Measurements from ENCODE around the gene HPGD.

DNA sequence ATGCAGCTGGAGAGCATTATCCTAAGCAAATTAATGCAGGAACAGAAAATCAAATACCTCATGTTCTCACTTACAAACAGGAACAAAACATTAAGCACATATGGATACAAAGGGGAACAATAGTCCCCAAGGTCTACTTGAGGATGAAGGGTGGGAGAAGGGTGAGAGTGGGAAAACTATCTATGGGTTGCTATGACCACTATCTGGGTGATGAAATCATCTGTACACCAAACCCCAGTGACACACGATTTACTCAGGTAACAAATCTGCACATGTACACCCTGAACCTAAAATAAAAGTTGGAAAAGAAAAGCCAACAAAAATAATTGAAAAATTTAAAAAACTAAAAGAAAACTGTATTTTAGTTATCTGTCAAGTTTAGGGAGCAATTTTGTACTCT, 5.9 kb downstream of the HPGD start:
- TF ChIP-seq, protein P1, sequence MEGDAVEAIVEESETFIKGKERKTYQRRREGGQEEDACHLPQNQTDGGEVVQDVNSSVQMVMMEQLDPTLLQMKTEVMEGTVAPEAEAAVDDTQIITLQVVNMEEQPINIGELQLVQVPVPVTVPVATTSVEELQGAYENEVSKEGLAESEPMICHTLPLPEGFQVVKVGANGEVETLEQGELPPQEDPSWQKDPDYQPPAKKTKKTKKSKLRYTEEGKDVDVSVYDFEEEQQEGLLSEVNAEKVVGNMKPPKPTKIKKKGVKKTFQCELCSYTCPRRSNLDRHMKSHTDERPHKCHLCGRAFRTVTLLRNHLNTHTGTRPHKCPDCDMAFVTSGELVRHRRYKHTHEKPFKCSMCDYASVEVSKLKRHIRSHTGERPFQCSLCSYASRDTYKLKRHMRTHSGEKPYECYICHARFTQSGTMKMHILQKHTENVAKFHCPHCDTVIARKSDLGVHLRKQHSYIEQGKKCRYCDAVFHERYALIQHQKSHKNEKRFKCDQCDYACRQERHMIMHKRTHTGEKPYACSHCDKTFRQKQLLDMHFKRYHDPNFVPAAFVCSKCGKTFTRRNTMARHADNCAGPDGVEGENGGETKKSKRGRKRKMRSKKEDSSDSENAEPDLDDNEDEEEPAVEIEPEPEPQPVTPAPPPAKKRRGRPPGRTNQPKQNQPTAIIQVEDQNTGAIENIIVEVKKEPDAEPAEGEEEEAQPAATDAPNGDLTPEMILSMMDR (IDR thresholded peaks at IDR 0.05) = no peak
- TF ChIP-seq POLR2A (IDR thresholded peaks at IDR 0.05) = no peak
